Left cardiac atrium (tissue), 4 donors: ENCODE measurements around the gene DUSP18. TPM values are rescaled to one million over a fixed set of nuclear protein-coding genes. Genes with fewer than 3 reads are reported as not detected.
"Not testable (repeated sequence)": the region's sequence is repeated elsewhere in the genome, so short reads cannot be mapped to it uniquely, and the experiment has no call there.

Experiments used
- ATAC-seq, 2 donors: fragments of 200-7000 bp; cut with Tn5 transposase; one replicate each; pipeline ENCODE4 v1.9.1; 2020; ENCODE audit warnings: mild to moderate bottlenecking in 2 of 2, moderate library complexity in 2 of 2
- DNase-seq: peaks from one replicate; pipeline ENCODE4 v3.0.0-alpha.2; 2020
- intact Hi-C, 2 donors: fragments of 100-400 bp; cut with DNase I; formaldehyde crosslinking; loops; one replicate each; pipeline versions ENCODE4 v1.14.1 to v1.15.1; 2022 to 2023
- long read RNA-seq: library from polyadenylated mRNA; unstranded; transcript quantifications from one replicate; pipeline ENCODE4 v2.0.0, GENCODE V29; 2021
- total RNA-seq, 2 donors: library from RNA; stranded (reverse); fragmentation: NEBNext Ultra II Directional; extraction: Animal tissue kit (Norgen Biotek cat#: 25700); gene quantifications; one replicate each; pipeline ENCODE4 v1.2.1, GENCODE V29; 2021
- donor health status: DM: no; HTN: yes; CAD: no.
- donor health status: DM: no; HTN: yes; CAD: no; lungs with severe emphysema.
- donor health status: DM: yes; HTN: yes; CAD: no.
- donor health status: Dilated cardiomyopathy.

The DUSP18 gene
- total RNA-seq, result 1 to 10 TPM; 3.8 to 5.6 TPM
- long read RNA-seq, partial matches to known transcripts, result 0 of 3 reads
- long read RNA-seq, other reads (novel, unspliced or antisense), result 3 of 3 reads

GRCh38 chr22:30667494-30668385 lies at the start of gene DUSP18:
TSS of gene DUSP18 (minus strand) at chr22:30667875. CDS start at chr22:30664003, 3,872 bp downstream.
- DNase-seq, result peak; percentile 94
- intact Hi-C loops, result no loop called here
- ATAC-seq, result peak; percentile 99

DNA sequence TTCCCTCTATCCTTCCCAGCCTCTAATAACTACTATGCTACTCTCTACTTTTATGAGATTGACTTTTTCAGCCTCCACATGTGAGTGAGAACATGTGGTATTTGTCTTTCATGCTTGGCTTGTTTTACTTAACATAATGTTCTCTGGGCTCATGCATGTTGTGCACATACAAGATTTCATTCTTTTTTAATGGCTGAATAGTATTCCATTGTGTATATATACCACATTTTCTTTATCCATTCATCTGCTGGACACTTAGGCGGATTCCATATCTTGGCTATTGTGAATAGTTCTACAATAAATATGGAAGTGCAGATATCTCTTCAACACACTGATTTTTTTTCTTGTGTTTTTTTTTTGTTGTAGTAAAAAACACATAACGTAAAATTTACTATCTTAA lies 46.4 kb upstream of the DUSP18 start:
- no peak for ATAC-seq
- no peak for DNase-seq
- intact Hi-C loops, result no loop called here

DNA sequence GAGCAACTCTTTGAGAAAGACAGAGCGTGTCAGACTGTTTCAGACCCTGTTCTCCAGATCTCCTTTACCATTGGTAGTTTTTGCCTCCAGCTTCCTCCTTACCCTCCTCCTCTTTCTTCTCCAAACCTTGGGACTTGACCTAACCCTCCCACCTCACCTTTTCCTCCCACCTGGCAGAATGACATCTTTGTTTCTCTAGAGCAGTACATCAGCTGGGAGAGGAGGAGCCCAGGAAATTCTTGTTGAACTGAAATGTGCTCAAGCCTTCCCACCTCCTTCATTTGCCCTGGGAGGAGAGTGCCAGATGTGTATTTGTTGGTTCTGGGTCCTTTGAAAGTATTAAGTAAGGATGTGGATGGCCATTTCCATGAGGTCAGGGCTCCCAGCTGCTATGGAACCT lies 44.4 kb upstream of the DUSP18 start:
- DNase-seq, result no peak
- ATAC-seq, result no peak
- intact Hi-C loops, result no loop called here

DNA sequence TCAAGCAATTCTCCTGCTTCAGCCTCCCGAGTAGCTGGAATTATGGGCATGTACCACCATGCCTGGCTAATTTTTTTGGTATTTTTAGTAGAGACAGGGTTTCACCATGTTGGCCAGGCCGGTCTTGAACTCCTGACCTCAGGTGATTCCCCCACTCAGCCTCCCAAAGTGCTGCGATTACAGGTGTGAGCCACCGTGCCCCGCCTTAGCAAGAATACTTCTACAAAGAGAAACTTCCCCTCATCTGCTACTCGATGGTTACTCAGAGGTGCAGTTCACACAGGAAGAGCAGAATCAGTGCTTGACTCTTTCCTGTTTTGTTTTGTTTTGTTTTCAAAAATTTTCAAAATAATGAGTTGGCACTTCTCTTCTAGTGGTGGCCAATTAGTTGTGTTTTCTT lies 42.3 kb upstream of the DUSP18 start:
- intact Hi-C loops, ATAC-seq, DNase-seq: not testable (repeated sequence)

DNA sequence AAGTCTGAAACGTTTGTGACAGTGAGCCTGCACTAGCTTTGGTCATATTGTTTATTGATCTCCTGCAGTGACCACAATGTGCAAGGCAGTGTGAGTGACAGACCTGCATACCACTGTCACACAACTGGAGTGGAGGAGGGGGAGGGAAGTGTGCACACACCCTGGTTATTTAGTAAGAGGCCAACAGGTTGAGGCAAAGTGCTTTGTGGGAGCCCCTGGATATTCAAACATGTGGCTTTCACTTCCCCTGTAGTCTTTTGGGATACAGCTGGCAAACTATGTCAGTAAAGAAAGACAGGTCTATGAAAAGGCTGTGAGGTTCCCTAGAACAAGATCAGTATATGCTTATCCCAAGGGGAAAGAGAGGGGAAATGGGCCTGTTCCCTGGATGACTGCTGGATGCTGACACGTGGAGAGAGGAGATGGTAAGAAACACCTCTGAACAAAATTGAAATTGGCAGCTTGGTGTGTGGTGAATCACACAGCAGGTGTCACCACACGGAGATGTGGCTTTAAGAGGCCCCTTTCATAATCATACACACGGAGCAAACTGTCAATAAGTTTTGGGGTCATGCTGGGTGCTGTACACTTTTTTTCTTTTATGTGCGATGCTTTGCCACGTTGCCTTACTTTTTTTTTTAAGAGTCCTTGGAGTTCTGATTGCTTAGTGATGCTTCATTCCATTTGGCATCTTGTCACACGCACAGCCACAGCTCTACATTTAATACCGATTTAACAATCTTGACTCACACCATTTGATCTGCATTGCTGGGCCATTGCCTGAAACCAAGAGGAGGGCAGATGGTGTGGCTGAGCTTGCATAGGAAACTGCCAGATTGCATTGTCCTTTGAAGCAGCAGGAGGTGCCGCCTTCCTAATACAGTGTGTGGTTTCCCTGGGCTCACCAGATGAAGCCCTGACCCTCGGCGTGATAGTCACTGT lies 38.3 kb upstream of the DUSP18 start:
- intact Hi-C loops, result no loop called here
- DNase-seq (no peak), ATAC-seq (no peak)

DNA sequence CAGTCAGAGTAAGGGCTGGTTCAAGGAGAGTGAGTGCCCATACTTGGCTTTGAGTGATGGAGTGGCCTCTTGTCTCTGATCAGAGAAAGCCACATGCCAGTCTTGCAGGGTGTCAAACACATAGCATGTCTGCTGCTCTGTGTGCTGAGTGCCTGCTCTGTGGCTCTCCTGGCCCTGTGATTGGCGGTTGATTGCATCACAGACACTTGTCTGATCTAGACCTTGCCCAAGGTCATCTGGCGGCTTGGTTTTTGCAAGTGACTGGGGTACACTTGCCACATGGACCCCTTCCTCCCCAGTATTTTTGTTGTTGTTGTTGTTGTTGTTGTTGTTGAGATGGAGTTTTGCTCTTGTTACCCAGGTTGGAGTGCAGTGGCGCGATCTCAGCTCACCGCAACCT lies 37.3 kb upstream of the DUSP18 start:
- no peak for ATAC-seq
- no peak for DNase-seq
- intact Hi-C loops, result no loop called here

DNA sequence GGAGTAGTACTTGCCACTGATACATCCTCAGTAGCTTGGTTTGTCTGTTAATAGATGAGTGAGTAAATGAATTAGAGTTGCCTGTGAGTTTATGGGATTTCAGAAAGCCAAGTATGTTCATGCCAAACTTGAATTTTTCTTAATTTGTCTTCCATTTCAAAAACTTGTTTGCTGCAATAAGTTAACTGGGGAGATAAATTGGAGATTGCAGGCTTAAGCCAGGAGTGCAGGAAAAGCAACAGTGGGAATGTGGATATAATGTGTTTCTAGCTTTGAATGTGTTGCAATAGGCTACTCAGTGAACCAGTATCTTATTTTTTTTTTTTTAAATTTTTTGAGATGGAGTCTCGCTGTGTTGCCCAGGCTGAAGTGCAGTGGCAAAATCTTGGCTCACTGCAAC lies 35.2 kb upstream of the DUSP18 start:
- DNase-seq (no peak), ATAC-seq (no peak)
- intact Hi-C loops, result no loop called here

DNA sequence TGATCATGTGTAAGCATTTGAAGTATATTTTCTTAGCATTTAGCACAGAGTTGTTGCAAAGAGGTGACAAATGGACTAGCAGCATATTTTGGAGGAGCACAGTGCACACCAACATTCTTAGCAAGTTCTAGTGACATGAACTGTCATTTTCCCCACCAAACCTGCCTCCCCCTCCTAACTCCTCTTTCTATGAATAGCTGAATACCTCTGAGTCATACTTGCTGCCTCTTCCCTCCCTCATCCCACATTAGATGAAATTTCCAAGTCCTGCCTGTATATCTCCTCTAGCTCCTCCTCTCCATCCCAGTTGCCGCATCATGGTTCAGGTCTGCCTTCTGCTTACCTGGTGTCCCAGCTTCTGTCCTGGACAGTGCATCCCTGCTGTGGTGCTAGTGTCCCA lies 34.2 kb upstream of the DUSP18 start:
- intact Hi-C loops, result no loop called here
- no peak for DNase-seq
- peak in 1 of 2 donors; percentile 92 for ATAC-seq

DNA sequence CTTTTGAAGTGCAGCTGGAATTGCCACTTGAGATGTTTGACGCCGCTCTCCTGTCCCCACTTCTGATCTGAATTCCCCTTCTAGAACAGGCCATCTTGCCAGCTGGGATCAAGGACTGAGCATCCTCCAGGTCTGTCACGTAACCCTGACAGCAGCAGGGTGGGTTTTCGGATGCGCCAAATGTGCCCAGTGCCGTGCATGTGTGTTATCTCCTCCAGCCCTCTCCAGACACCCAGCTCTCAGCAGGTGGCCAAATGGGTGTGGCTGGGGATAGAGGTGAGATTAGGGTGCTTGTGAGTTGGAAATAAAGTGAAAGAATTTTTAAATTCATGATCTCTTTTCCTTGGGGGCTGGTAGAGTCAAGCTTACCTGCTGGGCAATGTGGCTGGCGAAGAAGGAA lies 30.3 kb upstream of the DUSP18 start:
- no peak for ATAC-seq
- intact Hi-C loops, result no loop called here
- no peak for DNase-seq

- intact Hi-C loops, result no loop called here
- DNase-seq (no peak), ATAC-seq (no peak)
Measured at GRCh38 chr22:30695871-30696655, 28.4 kb upstream of the DUSP18 start.

- no peak for ATAC-seq
- no peak for DNase-seq
- intact Hi-C loops, result no loop called here
Measured at GRCh38 chr22:30695351-30695851, 27.7 kb upstream of the DUSP18 start.

DNA sequence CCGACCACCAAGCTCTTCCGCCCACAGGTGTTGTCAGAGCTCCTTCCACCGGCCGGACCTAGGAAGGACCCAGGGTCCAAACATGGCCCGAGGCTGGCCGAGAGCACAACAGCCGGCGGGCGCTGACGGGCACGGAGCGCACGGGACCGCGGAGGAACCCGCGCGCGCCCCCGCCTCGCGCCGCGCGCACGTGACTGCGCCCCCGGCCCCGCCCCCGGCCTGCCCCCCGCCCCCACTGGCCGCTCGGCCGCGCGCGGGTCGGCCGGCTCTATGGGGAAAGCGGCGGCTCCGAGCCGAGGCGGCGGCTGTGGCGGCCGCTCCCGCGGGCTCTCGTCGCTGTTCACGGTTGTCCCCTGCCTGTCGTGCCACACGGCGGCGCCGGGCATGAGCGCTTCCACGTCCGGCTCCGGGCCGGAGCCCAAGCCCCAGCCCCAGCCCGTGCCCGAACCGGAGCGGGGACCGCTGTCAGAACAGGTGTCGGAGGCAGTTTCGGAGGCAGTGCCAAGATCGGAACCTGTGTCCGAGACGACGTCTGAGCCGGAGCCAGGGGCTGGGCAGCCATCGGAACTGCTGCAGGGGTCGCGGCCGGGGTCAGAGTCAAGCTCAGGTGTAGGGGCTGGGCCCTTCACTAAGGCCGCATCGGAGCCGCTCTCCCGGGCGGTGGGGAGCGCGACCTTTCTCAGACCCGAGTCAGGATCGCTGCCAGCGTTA lies 27.1 kb upstream of the DUSP18 start, which contains the start of gene OSBP2:
TSS of gene OSBP2 (plus strand) at position 235 of the 711 bp plus-strand sequence. CDS start at position 271, 36 bp downstream.
- DNase-seq (peak; percentile 43), ATAC-seq (peak; percentile 81 to 87)
- intact Hi-C loops, result no loop called here

DNA sequence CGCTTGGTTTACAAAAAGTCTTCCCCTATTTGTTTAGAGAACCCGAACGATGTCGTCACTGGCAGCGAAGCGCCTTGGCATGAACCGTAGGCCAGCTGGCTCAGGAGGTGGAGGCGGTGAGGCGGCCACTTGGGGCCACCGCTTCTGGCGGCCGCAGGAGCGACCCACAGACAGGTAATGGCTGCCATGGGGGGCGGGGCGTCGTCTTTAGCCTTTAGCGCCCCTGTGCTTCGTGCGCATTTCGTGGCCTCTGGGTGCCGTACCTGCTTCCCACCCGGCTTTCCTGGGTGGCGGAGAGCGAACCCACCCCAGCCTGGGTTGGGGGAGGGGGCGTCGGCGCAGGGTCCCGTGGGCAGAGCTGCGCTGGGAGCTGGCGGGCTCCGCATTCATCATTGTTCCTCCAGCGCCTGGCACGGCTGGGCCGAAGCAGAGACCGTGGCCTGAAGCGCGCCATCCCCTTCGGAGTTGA lies 26.5 kb upstream of the DUSP18 start:
- DNase-seq (peak; percentile 48), ATAC-seq (peak; percentile 62 to 76)
- intact Hi-C loops, result no loop called here

GRCh38 chr22:30691204-30691603 lies 23.5 kb upstream of the DUSP18 start:
- intact Hi-C loops, result no loop called here
- no peak for ATAC-seq
- DNase-seq, result no peak

- intact Hi-C loops, result no loop called here
- no peak for ATAC-seq
Measured at GRCh38 chr22:30689622-30690021, 21.9 kb upstream of the DUSP18 start.

GRCh38 chr22:30687358-30687757 lies 19.7 kb upstream of the DUSP18 start:
- intact Hi-C loops, result no loop called here
- ATAC-seq, result no peak
- no peak for DNase-seq

More at GRCh38 chr22:30689622-30690021, 21.9 kb upstream of the DUSP18 start:
- DNase-seq, result no peak

DNA sequence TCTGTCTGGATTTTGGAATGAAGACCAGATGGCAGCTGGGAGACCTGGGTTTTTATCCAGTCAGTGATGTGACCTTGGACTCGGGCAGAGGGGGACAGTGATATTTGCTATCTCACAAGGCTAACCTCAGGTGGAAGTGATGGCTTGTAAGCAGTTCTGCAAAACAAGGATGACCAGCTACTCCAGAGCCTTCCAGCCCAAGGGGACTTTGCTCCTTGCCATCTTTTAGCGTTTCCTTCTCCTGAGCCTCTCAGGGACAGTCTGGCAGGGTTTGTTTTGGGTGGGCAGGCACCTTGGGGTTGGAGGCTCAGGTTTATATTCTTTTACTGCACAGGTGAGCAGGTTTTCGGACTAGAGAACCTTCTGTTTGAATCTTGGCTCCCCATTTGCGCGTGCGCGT lies 17.5 kb upstream of the DUSP18 start:
- DNase-seq (no peak), ATAC-seq (no peak)
- intact Hi-C loops, result no loop called here

DNA sequence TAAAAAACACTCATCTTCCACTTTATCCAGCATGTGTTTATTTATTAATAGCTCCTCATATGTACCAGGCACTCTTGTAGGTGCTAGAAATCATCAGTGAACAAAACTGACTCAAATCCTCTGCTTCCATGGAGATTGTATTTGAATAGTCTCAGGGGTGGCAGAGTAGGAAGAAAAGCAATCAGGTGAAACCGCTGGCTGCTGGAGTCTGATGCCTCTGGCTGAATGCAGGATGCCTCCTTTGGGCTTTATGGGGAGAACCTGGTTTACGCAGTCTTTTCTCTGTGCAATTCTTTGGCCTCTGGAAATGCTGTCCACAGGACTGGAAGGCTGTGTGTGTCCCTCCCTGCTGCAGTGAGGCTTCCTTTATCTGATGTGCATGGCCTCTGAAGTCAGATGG lies 14.2 kb upstream of the DUSP18 start:
- no peak for DNase-seq
- intact Hi-C loops, result no loop called here
- ATAC-seq, result no peak
